ENCODE data around the gene PON3.

PON3 gene

DNA sequence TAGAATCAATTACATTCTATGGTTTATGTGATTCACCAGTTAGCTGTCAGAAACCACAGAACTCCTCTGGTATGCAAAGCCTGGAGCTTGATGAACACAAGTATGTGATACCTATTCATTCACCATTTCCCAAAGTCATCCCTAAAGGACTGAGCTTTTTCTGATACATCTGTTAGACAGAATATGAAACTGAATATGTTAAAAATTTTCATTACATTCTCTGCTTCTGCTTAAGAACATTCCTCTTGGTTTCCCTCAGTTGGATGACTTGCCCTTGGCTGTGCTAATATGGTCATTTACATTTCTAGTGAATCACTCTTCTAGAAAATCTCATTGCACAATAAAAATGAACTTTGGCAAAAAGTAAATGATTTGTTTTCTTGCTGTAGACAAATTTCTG is 61.1 kb downstream of the PON3 start:
- DNase-seq = no peak

DNA sequence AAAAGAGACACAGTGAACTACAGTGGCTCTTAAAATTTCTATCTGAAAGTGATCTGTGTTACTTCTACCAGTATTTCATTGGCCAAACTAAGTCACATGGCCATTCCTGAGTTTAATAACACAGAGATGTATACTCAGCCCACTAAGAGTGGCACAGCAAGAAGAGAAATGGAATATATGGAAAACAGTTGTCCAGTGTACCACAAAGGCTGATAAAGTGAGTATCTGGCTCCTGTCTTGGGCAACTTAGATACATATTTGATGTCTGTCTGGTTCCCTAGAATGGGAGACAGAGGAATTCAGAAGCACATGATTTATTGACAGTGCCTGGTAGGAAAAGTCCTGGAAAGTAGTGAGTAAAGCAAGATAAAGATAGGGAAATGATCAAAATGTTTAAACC is 61.7 kb downstream of the PON3 start:
- no peak for DNase-seq

DNA sequence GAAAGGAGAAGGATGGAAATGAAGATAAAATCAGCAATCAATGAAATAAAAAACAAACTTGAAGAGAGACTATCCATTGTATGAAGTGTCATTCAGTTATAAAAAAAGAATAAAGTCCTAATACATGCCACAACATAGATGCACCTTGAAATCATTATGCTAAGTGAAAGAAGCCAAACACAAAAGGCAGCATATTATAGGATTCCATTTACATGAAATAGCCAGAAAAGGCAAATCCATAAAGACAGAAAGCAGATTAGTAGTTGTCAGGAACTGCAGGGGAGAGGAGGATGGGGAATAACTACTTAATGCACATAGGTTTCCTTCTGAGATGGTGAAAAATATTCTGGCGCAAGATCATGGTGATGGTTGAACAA is 65.2 kb downstream of the PON3 start:
- no peak for DNase-seq

DNA sequence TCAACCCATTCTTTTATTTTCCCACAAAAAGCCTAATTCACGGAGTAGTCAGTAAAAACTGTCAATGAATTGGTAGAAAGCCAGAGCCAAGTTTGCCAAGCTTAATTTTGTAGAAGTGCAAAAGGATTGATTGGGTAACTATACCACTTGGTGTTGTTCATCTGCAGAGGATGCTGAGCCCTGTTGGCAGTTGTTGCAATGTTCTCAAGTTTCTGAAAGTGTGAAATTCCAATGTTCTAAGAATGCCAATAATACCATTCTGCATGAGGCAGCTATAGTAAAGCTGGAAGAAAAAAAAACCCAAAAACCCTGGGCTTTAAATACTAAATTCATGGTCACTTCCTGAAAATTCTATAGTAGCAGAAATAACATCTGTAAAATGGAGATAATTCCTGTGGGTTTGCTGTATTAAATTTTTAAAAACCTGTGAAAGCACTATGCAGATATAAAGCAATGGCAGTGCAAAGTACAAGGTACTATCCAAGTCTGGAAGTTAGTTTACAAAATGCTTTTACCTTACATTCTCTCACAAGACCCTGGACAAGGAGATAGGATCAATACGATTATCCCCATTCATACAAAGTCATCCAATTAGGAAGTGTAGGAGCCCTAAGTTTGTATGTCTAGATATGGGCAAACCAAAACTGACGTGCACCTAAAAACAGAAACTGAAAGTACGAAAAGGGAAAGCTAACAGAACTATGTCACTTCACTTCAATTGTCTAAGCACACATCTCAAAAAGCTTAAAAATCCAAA is 65.8 kb downstream of the PON3 start:
- DNase-seq = no peak

DNA sequence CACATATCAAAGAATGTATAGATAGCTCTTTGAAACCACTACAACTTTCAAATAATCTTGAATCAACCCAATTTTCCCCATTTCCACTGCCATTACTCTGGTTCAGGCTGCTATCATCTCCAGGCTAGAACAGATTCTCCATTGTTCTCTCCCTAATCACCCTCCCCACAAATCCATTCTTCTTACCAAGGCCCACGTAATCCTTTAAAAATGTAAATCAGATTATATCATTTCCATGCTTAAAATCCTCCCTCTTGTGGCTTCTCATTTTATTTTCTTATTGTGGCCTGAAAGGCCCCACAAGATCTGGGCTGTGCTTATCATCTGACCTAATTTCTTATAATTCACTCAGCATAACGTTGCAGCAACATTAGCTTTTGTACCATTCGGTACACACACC is 68.8 kb downstream of the PON3 start:
- no peak for DNase-seq

DNA sequence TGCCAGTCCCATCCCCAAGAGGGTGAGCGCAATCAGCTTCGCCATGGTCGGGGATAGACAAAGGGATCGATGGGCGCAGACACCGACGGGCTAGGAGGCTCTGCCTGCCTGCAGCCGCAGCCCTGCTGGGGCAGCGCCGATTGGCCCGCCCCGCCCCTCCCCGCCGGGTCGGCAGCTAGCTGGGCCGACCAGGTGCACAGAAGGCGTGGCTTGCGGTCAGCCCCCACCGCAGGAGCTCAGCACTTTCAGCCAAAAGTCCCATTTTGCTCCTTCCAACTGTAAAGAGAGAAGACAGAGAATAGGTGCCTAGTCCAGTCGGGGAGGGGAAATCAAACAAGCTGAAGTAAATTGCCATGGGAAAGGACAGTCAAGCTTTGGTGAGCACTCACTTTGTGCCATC is 71.7 kb downstream of the PON3 start, which contains the start of gene PON1:
TSS of gene PON1 (minus strand) at position 102 of the 400 bp plus-strand sequence. CDS start at position 45, 57 bp downstream.
- no peak for DNase-seq

DNA sequence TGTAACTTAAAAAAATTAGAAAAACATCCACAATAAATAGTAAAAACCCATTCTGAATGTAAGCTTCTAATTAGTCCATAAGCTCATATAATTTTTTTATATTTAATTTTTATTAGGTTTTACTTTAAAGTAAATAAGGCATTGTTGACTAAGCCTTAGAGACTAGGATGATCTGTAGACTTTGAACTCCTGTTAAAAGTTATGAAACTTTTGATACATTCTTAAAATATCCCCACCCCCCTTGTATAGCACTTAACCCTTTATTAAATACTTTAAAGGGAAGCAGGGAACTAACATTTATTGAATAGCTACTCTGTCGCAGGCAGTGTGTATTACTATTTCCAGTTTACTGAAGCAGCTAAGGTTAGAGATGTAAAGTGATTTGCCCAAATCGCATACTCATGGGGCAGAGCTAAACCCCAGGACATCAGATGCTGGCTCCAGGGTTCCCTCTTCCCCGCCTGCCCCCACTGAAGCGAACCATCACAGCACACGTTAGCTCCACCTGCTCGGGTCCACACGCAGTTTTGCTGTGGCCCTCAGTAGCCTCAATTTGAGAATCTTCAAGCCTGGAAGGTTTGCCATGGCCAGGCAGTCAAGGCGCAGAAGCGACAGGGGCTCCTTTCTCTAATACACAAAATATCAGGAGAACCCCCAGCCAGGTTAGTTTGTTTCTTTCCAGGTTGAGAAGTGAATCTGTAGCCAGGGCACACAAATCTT is 72.6 kb downstream of the PON3 start:
- DNase-seq = no peak

DNA sequence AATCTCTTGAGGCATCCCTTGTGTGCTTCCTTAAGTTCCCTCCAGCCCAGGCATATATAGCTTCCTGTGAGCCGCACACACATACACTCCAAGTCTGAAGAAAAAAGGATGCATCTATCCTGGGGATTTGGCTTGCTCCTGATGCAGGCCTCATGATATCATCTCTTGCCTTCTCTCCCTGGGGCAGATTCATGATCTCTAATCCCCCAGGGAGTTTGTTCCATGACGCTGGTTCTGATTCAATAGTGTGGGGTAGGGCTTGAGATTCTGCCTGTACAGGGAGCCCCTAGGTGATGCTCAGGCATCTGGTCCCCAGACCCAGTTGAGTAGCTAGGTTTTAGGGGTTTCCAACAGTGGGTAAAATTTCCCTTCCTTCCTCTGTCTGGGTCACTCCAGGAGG is 73.3 kb downstream of the PON3 start:
- no peak for DNase-seq

DNA sequence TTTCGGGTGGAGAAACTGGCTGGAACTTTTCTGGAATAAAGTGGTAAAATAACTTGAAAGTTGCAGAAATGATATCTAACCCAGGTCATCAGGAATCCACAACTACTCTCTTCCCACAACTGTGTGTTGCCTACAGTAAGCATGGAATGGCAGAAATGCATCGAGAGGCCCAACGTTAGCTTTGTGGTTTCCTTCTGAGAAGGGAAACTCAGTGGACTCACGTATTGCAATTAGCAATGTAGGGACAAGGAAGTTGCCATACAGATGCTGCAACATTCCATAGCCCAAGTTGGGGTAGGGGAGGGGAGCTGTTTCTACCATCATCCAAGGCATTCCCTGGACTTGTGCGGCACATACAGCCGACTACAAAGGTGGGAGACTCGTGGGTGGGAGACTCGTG is 73.8 kb downstream of the PON3 start:
- no peak for DNase-seq

DNA sequence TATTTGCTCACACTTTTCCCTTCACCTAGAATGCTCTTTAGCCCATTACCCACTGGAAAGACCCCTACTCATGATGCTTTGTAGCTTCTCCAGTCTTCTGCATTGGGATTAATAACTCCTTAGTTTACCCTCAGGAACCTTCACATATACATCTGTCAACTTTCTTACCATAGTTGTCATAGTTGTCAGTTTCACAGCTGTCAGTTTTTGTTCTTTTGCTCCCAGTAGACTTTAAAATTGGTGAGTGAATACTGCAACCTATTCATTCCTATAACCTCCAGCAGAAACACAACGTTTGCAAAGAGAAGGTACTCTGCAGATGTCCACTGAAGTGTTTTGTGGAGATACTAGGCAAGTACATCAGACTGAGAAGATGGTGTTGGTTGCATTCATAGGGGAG is 74.5 kb downstream of the PON3 start:
- no peak for DNase-seq

DNA sequence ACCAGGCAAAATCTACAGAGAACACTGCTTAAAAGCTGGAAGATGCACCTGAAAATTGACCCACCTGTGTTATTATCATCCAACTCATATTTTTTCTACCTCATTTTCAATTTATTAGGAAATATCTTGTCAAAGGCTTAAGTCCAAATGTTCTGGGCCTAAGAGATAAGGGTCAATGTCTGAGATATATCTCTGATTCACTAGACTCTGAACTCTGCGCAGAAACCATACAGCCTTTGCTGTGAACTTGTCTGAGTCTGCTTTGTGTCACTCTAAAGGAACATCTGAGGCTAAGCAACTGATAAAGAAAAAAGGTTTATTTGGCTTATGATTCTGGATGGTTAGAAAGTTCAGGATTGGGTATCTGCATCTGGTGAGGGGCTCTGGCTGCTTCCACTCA is 75.5 kb downstream of the PON3 start:
- DNase-seq = no peak

DNA sequence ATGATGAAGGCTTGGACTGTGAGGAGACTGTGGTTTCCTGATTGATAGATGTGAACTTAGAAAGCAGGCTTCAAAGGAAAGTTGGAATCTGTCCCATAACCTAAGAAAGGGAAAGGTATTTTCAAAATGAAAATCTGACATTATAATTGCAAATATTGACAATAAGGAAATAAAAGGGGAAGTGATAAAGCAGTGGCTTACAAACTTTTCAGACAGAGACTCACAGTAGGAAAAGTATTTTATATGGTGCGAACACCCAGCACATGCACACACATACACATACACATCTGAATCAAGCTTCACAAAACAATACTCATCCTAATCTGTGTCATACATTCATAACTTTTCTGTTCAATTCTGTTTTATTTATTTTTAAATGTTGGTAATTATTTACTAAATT is 76.6 kb downstream of the PON3 start:
- DNase-seq = no peak

DNA sequence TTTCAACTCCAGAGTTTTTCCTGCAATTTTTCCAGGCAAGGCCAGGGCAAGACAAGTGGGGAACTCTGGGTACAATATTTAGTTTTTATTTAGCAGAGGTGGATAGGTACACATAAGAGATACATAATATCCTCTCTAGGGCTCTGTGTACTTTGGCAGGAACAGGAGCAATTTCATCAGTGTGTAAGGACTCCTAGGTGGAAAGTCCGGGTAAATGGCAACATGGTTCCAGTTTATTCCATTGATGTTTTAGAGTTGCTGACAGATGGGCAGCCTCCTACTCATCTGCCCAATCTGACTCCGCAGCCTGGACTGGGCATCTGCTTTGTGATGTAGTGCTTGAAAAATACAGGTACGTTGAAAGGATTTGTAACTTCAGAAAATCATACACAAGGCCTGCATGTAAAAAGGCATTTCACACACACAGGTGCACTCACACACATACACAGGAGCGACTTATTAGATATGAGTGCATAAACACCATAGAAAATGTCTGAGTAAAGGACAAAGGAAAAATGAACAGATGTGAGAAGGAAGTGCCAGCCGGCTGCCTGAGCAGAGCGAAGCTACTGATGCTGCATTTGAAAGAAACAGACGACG is 77.6 kb downstream of the PON3 start:
- DNase-seq = peak in 1 of 2 experiments; percentile 1

DNA sequence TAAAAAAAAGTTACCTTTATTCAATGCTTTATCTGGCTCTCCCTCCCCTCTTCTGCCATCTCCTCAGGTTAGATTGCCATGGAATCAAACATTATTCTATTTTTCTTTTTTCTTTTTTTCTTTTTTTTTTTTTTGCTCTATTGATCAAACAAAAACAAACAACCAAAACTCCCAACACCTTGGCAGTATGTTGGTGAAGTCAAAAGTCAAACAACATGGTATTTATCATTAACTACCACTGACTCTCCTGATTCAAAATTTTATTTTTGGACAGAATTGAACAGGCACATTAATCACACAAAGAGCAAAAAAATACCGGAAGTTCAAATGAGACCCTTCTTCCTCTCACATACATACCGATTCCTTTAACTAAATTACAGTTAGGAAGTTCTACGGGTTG is 78.2 kb downstream of the PON3 start:
- no peak for DNase-seq

DNA sequence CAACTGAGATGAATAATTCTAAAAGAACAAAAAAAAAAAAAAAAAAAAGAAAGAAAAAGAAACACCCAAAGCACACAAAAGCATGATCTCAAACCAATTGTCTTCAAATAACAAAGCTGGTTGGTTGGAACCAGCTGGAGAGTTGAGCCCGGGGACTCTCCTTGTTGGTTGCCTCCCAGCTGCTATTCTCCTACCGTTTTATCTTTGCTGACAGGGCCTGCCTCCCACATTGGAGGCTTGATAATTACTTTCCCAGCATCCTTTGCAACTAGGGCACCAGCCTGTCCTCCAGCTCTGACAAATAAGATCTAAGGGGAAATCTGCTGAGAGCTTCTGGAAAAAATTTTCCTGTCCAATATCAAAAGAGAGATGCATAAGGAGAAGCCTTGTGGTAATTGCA is 78.6 kb downstream of the PON3 start:
- DNase-seq = no peak

DNA sequence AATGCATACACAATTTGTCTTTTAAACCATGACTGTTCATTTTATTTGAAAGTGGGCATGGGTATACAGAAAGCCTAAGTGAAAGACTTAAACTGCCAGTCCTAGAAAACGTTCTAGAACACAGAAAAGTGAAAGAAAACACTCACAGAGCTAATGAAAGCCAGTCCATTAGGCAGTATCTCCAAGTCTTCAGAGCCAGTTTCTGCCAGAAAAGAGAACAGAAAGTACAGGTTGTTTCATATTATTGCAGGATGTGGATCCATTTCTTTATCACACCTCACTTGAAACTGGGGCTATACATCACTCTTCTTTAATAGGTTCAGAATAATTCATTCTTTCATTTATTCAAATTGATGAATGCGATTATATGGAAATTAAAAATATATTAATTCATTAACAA is 79.6 kb downstream of the PON3 start:
- DNase-seq = no peak

DNA sequence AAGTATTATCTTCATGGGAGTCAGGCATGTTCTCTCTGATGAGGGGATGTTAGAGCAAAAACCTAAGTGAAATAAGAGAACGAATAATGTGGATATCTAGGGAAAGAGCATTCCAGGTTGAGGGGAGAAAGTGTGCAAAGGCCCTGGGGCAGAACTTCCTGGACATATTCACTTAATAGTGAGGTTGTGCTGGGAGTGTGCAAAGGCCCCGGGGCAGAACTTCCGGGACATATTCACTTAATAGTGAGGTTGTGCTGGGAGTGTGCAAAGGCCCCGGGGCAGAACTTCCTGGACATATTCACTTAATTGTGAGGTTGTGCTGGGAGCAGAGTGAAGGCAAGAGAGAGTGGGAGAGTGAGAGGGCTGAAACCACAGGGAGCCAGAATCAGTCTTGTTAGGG is 83.6 kb downstream of the PON3 start:
- no peak for DNase-seq

DNA sequence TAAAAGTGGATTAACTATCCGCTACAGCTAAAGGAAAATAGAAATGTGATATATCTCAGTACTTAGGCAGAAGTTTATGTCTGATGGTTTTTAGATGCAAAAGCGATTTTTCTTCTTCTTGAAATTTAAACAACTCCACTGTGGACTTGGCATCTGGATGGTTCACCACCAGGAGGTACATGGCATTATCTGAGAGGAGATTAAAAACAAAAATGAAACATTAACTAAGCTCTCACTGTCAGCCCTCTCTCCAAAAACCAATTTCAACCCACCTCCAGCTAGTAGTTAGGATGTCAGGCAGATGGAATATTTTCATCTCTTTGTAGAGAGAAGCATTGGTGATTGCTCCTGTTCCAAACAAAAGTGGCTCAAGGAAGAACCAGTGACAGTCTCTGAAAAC is 84.8 kb downstream of the PON3 start:
- no peak for DNase-seq

DNA sequence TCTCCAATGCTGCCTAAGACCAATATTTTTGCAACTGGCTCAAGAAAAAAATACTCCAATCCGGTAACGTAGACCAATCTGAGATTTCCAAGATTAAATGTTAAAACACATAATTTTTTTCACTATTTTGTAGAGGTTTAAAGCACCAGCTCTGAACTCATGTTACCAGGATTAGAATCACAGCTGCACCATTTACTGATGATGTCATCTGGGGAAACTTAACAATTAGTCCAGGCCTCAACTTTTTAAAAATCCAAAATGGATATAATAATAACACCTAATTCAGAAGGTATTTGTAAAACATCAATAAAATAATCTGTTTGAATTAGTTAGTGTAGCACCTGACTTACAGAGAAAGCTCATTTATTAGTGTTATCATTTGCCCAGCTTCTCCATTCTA is 86.2 kb downstream of the PON3 start:
- DNase-seq = no peak

Measured in NCI-H446 (cell line).